ENCODE measurements around the gene ABCC1.

The ABCC1 gene

DNA sequence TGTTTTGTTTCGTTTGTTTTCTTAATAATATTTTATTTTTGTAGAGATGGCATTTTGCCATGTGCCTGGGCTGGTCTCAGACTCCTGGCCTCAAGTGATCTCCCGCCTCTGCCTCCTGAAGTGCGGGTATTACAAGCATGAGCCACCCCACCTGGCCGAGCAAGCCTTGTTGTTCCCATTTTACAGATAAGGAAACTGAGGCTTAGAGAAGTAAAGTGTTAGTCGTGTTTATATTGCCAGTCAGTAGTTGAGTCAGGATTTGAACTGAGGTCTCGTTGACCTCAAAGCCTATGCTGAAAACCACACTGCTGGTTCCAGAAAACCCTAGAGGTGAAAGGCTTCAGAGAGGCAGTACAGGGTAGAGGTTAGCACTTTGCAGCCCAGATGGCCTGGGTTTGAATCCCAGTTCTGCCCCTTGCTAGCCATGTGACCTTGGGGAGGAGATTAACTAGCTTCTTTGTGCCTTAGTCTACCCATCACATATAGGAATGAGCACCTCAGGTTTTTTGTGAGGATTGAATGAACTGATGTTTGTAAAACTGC, 171.8 kb downstream of the ABCC1 start:
- DNase-seq (ENCODE audit: low read depth, low spot score), result no peak
- ChIA-PET CTCF (interaction anchor here (0.8 to 2.1 kb wide), 4 partner anchors 25 to 301 kb away, joined by 3 to 7 read pairs (median 4); no protein-coding TSS in a partner anchor), POLR2A (no interaction called here)
- no peak for TF ChIP-seq CTCF (IDR thresholded peaks at IDR 0.05; ENCODE audit: insufficient read depth, low read length, missing control alignments)
- no peak overlapping the region for H3K4me3 ChIP-seq (ENCODE audit: low read depth, low read length)

DNA sequence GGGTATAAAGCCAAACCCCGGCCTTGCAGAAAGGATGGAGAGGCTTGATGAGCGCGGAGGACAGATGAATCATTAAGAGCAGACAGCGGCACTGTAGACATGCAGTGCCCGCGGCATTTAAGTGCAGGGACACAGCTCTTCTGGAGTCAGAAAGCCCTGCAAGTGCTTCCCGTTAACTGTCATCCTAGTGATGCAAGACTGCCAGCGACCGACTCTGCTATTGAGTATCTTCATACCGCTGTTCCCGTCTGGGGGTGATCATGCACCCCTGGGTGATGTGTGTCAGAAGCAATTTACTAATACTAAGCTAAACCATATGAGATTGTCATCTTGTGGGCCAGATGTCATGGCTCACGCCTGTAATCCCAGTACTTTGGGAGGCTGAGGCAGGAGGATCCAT, 172.8 kb downstream of the ABCC1 start:
- ChIA-PET POLR2A (no interaction called here), CTCF (interaction anchor here (2.1 kb wide), 1 partner anchor 248 kb away, joined by 7 read pairs; no protein-coding TSS in a partner anchor)
- H3K4me3 ChIP-seq (ENCODE audit: low read depth, low read length), result no peak overlapping the region
- TF ChIP-seq CTCF (IDR thresholded peaks at IDR 0.05; ENCODE audit: insufficient read depth, low read length, missing control alignments), result no peak
- no peak for DNase-seq (ENCODE audit: low read depth, low spot score)

DNA sequence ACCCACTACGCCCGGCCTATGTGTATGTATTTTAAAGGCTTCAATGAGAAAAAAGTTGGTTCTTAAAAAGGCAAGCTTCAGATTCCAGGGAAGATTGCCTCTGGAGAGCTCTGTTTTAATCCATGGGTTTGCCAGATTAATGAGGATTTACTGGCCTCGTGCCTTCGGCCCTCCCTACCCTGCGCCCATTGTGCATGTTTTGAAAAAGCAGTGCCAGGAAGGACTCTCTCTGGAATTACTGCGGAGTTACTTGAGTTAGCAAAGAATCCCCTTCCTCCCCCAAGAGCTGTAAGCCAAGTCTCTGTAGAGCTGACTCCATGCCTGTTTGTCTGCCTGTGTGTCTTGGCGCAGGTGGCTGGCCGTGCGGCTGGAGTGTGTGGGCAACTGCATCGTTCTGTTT, 175.0 kb downstream of the ABCC1 start:
- POLR2A ChIA-PET, result no interaction called here
- DNase-seq (ENCODE audit: low read depth, low spot score), result no peak
- no peak for TF ChIP-seq CTCF (IDR thresholded peaks at IDR 0.05; ENCODE audit: insufficient read depth, low read length, missing control alignments)
- CTCF ChIA-PET, result interaction anchor here (0.9 to 2.9 kb wide), 3 partner anchors 28 to 347 kb away, joined by 3 to 25 read pairs (median 7); no protein-coding TSS in a partner anchor
- no peak overlapping the region for H3K4me3 ChIP-seq (ENCODE audit: low read depth, low read length)

DNA sequence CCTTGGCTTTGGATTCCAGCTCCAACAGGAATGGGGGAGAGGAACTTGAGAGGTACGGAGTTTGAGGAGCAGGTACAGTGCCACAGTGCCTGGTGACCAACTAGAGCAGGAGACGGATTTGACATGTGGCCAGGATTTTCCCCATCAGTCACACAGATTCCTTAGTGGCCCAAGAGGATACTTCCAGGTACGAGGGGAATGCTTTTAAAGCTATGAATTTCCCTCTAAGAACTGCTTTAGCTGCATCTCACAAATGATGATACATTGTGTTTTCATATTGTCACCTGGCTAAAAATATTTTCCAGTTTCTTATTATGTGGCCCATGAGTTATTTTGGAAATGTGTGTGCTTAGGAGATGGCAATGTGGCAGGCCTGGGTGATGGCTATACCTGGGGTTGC, 175.6 kb downstream of the ABCC1 start:
- TF ChIP-seq CTCF (IDR thresholded peaks at IDR 0.05; ENCODE audit: insufficient read depth, low read length, missing control alignments), result no peak
- ChIA-PET CTCF (interaction anchor here (0.9 to 2.9 kb wide), 3 partner anchors 29 to 347 kb away, joined by 3 to 25 read pairs (median 7); no protein-coding TSS in a partner anchor), POLR2A (no interaction called here)
- H3K4me3 ChIP-seq (ENCODE audit: low read depth, low read length), result no peak overlapping the region
- no peak for DNase-seq (ENCODE audit: low read depth, low spot score)

GRCh38 chr16:16126896-16127295, 177.5 kb downstream of the ABCC1 start:
- no peak overlapping the region for H3K4me3 ChIP-seq (ENCODE audit: low read depth, low read length)
- POLR2A ChIA-PET, result interaction anchor here (0.7 kb wide), 1 partner anchor 252 kb away, joined by 3 read pairs; no protein-coding TSS in a partner anchor
- no peak for TF ChIP-seq CTCF (IDR thresholded peaks at IDR 0.05; ENCODE audit: insufficient read depth, low read length, missing control alignments)
- CTCF ChIA-PET, result interaction anchor here (0.6 to 6.5 kb wide), 18 partner anchors 9 to 414 kb away, joined by 3 to 66 read pairs (median 4); partner anchors contain the start of gene CEP20
- no peak for DNase-seq (ENCODE audit: low read depth, low spot score)

- peak; percentile 72 for TF ChIP-seq CTCF (IDR thresholded peaks at IDR 0.05; ENCODE audit: insufficient read depth, low read length, missing control alignments)
- no peak overlapping the region for H3K4me3 ChIP-seq (ENCODE audit: low read depth, low read length)
- POLR2A ChIA-PET, result interaction anchor here (0.7 kb wide), 1 partner anchor 252 kb away, joined by 3 read pairs; no protein-coding TSS in a partner anchor
- peak; percentile 7 for DNase-seq (ENCODE audit: low read depth, low spot score)
- CTCF ChIA-PET, result interaction anchor here (0.6 to 6.5 kb wide), 28 partner anchors 9 to 415 kb away, joined by 3 to 66 read pairs (median 4); partner anchors contain the start of gene CEP20
Observed at GRCh38 chr16:16127469-16128116, 178.2 kb downstream of the ABCC1 start.
